Caco-2 (cell line): Measurements from ENCODE around the gene OR1I1. TPM values are rescaled to one million over a fixed set of nuclear protein-coding genes. Genes with fewer than 3 reads are reported as not detected.

Source experiments
- BruUV-seq: library from RNA; stranded (reverse); fragments of 400-500 nt; replicated peaks from 2 replicates; lab custom pipeline; 2021; lab: Mats Ljungman, UMichigan
- CTCF ChIA-PET: fragments of 300-600 bp; sonication (Branson Sonifier 250); formaldehyde crosslinking; loops from one replicate; lab custom pipeline; 2022; ENCODE audit warnings: antibody characterized with exemption; lab: Charles Lee
- POLR2A ChIA-PET: fragments of 300-600 bp; sonication (Branson Sonifier 250); formaldehyde crosslinking; loops from one replicate; lab custom pipeline; 2022; ENCODE audit warnings: antibody characterized with exemption; lab: Charles Lee
- DNase-seq, 2 experiments: peaks; one replicate each; pipeline versions ENCODE4 v3.0.0 to v3.0.0-alpha.2; 2020 to 2022
- H3K27me3 ChIP-seq: replicated peaks from 2 replicates; pipeline ENCODE4 v1.6.0; 2011; ENCODE audit warnings: low read length; ENCODE audit not compliant: control insufficient read depth, insufficient read depth
- H3K36me3 ChIP-seq: 2 replicates; pipeline ENCODE4 v1.5.1; 2011; ENCODE audit warnings: low read length; ENCODE audit not compliant: control insufficient read depth, insufficient read depth
- H3K4me1 ChIP-seq: fragments of 250-450 bp; sonication (Bioruptor Pico); 2 replicates; pipeline ENCODE4 v1.5.1; 2020; ENCODE audit warnings: mild to moderate bottlenecking
- H3K4me3 ChIP-seq: 2 replicates; pipeline ENCODE4 v1.5.1; 2011; ENCODE audit warnings: low read depth, mild to moderate bottlenecking, control low read depth, low read length
- H3K9me3 ChIP-seq: fragments of 250-450 bp; sonication (Bioruptor Pico); 2 replicates; pipeline ENCODE4 v1.5.1; 2020; ENCODE audit warnings: mild to moderate bottlenecking, moderate library complexity
- H3K27ac Mint-ChIP-seq: one replicate; pipeline ENCODE4 v1.8.0; 2022; ENCODE audit warnings: mixed read lengths; ENCODE audit not compliant: unreplicated experiment
- H3K27me3 Mint-ChIP-seq: one replicate; pipeline ENCODE4 v1.8.0; 2022; ENCODE audit warnings: mixed read lengths; ENCODE audit not compliant: insufficient read depth, unreplicated experiment
- H3K36me3 Mint-ChIP-seq: one replicate; pipeline ENCODE4 v1.8.0; 2022; ENCODE audit warnings: mild to moderate bottlenecking, mixed read lengths; ENCODE audit not compliant: insufficient read depth, unreplicated experiment
- H3K4me1 Mint-ChIP-seq: one replicate; pipeline ENCODE4 v1.8.0; 2022; ENCODE audit warnings: low read depth, mixed read lengths; ENCODE audit not compliant: unreplicated experiment
- H3K4me3 Mint-ChIP-seq: one replicate; pipeline ENCODE4 v1.8.0; 2022; ENCODE audit warnings: mild to moderate bottlenecking, moderate library complexity, mixed read lengths; ENCODE audit not compliant: unreplicated experiment
- H3K9me3 Mint-ChIP-seq: one replicate; pipeline ENCODE4 v1.8.0; 2022; ENCODE audit warnings: mixed read lengths; ENCODE audit not compliant: unreplicated experiment
- intact Hi-C: fragments of 100-400 bp; cut with micrococcal nuclease; formaldehyde crosslinking; loops from one replicate; pipeline ENCODE4 v1.10.0; 2022; ENCODE audit not compliant: unreplicated experiment
- total RNA-seq: library from RNA; stranded (reverse); gene quantifications from 2 replicates; pipeline ENCODE4 v1.2.3, GENCODE V29; 2022
- TF ChIP-seq, protein P1 (sequence below), 2 experiments: fragments of 200-600 bp in 1 of 2; IDR thresholded peaks; 1 replicate in 1 of 2; 2 replicates in 1 of 2; pipeline versions ENCODE4 v1.5.1 to v1.8.0; 2011 to 2022; ENCODE audit warnings: antibody characterized with exemption in 1 of 2, control low read depth in 1 of 2, inconsistent platforms in 1 of 2, low read depth in 1 of 2, low read length in 1 of 2, mild to moderate bottlenecking in 1 of 2, moderate library complexity in 1 of 2; ENCODE audit not compliant: insufficient read depth in 1 of 2, severe bottlenecking in 1 of 2, unreplicated experiment in 1 of 2

Gene OR1I1
- total RNA-seq, 1 experiment from 2014 or later = not detected

DNA sequence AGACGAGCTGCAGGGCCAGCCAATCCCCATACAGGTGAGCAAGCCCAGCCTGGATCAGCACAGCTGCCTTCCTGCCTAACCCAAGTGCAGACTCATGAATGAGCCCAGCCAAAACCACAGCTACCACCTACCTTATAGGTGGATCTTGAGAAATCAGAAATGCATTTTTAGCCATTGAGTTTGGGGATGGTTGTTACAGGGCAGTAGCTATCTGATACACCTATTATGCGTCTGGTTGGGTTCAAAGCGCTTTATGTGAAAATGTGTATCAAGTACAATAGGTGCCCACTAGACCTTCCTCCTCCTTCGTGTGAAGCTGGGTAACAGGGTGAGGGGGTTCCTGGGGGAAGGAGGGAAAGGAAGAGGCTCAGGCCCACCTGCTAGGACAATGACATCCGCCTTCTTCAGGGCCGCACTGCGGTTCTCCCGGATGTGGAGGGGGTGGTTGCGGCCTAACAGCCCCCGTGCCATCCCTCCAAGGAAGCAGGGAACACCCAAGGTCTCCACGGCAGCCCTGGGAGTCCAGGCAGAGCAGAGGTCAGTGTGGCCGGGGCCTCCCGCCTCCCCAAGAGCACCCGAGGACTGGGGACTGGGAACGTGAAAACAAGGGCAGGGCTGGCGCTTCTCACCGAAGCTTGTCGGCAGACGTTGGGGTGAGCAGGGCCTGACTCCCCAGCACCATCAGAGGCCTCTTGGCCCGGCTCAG lies 36.9 kb downstream of the OR1I1 start:
- ChIA-PET CTCF (no interaction called here), POLR2A (no interaction called here)
- Mint-ChIP-seq H3K9me3 (no peaks in the 10 kb centered on the region), H3K4me3 (no peak overlapping the region), H3K27ac (no peak overlapping the region), H3K36me3 (peaks cover 60% of the 10 kb centered on the region), H3K4me1 (peaks cover 6% of the 10 kb centered on the region), H3K27me3 (no peaks in the 10 kb centered on the region)
- no peak for DNase-seq
- no peak overlapping the region for H3K4me3 ChIP-seq
- no peaks in the 10 kb centered on the region for H3K9me3 ChIP-seq
- H3K36me3 ChIP-seq = peaks cover 5% of the 10 kb centered on the region
- H3K27me3 ChIP-seq = no peaks in the 10 kb centered on the region
- TF ChIP-seq, protein P1, sequence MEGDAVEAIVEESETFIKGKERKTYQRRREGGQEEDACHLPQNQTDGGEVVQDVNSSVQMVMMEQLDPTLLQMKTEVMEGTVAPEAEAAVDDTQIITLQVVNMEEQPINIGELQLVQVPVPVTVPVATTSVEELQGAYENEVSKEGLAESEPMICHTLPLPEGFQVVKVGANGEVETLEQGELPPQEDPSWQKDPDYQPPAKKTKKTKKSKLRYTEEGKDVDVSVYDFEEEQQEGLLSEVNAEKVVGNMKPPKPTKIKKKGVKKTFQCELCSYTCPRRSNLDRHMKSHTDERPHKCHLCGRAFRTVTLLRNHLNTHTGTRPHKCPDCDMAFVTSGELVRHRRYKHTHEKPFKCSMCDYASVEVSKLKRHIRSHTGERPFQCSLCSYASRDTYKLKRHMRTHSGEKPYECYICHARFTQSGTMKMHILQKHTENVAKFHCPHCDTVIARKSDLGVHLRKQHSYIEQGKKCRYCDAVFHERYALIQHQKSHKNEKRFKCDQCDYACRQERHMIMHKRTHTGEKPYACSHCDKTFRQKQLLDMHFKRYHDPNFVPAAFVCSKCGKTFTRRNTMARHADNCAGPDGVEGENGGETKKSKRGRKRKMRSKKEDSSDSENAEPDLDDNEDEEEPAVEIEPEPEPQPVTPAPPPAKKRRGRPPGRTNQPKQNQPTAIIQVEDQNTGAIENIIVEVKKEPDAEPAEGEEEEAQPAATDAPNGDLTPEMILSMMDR (IDR thresholded peaks at IDR 0.05; ENCODE audit: insufficient read depth in 1 of 2, low read depth in 1 of 2, low read length in 1 of 2, severe bottlenecking in 1 of 2, unreplicated experiment in 1 of 2) = no peak
- BruUV-seq = no TSS peak
- H3K4me1 ChIP-seq = 0 out of 2 replicates have a peak, but pooled peaks cover 6% of the 10 kb centered on the region
- intact Hi-C loops = no loop called here

DNA sequence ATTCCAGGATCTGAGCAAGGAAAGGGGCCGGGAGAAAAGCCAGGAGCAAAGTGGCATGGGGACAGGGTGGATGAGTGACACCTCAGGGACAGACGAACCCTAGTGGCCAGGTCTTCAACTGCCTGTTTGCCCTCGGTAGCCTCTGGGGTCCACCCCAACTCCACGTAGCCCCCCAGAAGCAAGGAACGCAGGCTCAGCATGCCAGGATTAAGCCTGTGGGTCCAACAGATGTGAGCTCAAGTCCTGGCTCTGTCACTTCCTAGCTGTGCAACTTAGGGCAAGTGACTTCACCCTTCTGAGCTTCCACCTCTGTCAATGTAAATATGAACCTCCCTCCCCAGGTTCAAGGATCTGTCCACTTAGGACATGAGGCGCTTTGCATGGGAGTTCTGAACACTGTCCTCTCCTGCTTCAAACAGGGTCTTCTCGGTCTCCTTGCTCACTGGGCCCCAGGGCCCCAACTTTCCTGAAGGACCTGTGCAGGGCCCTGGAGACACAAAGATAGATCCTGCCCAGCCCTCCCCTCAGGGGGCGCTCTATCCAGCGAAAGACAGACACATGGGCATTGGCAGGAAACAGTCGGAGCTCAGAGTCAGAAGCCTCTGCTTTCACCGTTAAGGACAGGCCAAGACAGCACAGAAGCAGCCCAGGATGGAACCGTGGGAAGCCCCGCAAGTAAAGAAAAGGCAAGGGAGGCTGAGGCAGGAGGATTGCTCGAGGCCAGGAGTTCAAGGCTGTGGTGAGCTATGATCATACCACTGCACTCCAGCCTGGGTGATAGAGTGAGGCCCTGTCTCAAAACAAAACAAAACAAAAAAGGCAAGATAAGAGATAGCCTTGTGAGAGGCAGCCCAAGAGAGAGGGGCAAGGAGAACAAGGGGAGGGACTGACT lies 38.4 kb downstream of the OR1I1 start:
- H3K36me3 Mint-ChIP-seq = peaks cover 55% of the 10 kb centered on the region
- no peak overlapping the region for H3K4me3 Mint-ChIP-seq
- peaks cover 6% of the 10 kb centered on the region for H3K4me1 Mint-ChIP-seq
- TF ChIP-seq, protein P1 (IDR thresholded peaks at IDR 0.05; ENCODE audit: insufficient read depth in 1 of 2, low read depth in 1 of 2, low read length in 1 of 2, severe bottlenecking in 1 of 2, unreplicated experiment in 1 of 2) = no peak
- H3K4me1 ChIP-seq = 0 out of 2 replicates have a peak, but pooled peaks cover 6% of the 10 kb centered on the region
- no peaks in the 10 kb centered on the region for H3K9me3 Mint-ChIP-seq
- POLR2A ChIA-PET = no interaction called here
- no peaks in the 10 kb centered on the region for H3K9me3 ChIP-seq
- intact Hi-C loops = no loop called here
- H3K27ac Mint-ChIP-seq = no peak overlapping the region
- H3K27me3 ChIP-seq = no peaks in the 10 kb centered on the region
- BruUV-seq = no TSS peak
- no peak for DNase-seq
- no peak overlapping the region for H3K4me3 ChIP-seq
- no peaks in the 10 kb centered on the region for H3K27me3 Mint-ChIP-seq
- peaks cover 5% of the 10 kb centered on the region for H3K36me3 ChIP-seq
- CTCF ChIA-PET = no interaction called here

DNA sequence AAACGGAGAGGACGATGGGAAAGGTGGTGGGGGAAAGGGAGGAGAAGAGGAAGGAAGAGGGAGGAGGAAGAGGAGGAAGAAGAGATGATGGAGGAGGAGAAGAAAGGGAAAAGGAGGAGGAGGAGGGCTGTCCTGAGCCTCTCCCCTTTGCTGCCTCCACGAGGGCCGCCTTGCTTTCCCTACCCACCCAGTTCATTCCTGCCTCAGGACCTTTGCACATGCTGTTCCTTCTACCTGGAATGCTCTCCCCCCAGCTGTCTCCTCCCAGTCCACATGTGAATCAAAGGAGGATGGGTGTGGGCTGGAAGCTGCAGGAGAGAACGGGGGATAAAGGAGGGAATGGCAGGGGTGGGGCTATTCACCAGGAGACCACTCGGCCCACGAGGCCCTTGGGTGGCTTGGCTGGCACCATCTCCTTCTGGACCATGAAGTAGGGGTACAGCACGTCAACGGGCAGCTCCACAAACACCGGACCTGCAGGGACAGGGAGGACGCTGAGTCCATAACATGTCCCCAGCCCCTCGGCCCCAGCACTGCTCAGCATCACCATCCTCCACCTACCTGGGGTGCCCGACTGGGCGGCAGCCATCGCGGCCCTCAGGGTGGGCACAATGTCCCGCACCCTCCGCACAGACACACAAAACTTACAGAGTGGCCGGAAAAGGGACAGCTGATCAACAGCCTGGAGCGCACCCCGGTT lies 40.5 kb downstream of the OR1I1 start:
- ChIA-PET POLR2A (interaction anchor here (0.5 kb wide), 1 partner anchor 140 kb away, joined by 6 read pairs; no protein-coding TSS in a partner anchor), CTCF (no interaction called here)
- TF ChIP-seq, protein P1 (IDR thresholded peaks at IDR 0.05; ENCODE audit: insufficient read depth in 1 of 2, low read depth in 1 of 2, low read length in 1 of 2, severe bottlenecking in 1 of 2, unreplicated experiment in 1 of 2) = no peak
- H3K36me3 Mint-ChIP-seq = peaks cover 53% of the 10 kb centered on the region
- BruUV-seq = no TSS peak
- Histone ChIP-seq H3K4me1 (0 out of 2 replicates have a peak, but pooled peaks cover 6% of the 10 kb centered on the region), H3K36me3 (peaks cover 5% of the 10 kb centered on the region), H3K4me3 (no peak overlapping the region), H3K9me3 (no peaks in the 10 kb centered on the region), H3K27me3 (no peaks in the 10 kb centered on the region)
- no peaks in the 10 kb centered on the region for H3K27me3 Mint-ChIP-seq
- peaks cover 6% of the 10 kb centered on the region for H3K4me1 Mint-ChIP-seq
- H3K4me3 Mint-ChIP-seq = no peak overlapping the region
- intact Hi-C loops = no loop called here
- no peaks in the 10 kb centered on the region for H3K9me3 Mint-ChIP-seq
- H3K27ac Mint-ChIP-seq = no peak overlapping the region
- no peak for DNase-seq
